C4-2B (cell line): ENCODE measurements around the gene STK4.

ENCODE experiments used
- H3K27ac ChIP-seq: fragments of 450-650 bp; 2 replicates; pipeline ENCODE4 v1.5.1; 2017
- CTCF ChIP-seq: fragments of 450-650 bp; conservative IDR thresholded peaks from 2 replicates; pipeline ENCODE4 v1.5.1; 2017; ENCODE audit warnings: mild to moderate bottlenecking
- ZFX ChIP-seq: fragments of 450-650 bp; IDR thresholded peaks from 2 replicates; pipeline ENCODE4 v1.6.1; 2017

The STK4 gene

DNA sequence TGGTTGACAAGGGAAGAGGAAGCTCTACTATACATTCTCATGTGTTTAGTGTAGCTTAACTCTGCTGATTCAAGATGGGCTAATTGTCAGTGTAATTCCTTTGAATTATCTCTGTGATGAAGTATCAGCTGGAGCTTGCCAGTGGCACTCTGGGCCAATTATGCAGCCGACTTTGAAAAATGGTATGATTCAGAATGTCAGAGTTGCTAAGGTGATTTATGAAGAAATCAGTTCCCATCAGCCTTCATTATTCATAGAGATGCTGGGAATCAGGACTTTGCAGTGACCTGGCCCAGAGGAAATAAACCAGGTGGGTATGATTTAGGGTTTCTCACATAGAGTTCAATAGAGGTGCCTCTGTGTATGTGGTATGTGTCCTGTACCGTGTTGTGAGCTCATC is 101.2 kb downstream of the STK4 start:
- no peak overlapping the region for H3K27ac ChIP-seq
- no peak for TF ChIP-seq CTCF
- no peak for TF ChIP-seq ZFX

DNA sequence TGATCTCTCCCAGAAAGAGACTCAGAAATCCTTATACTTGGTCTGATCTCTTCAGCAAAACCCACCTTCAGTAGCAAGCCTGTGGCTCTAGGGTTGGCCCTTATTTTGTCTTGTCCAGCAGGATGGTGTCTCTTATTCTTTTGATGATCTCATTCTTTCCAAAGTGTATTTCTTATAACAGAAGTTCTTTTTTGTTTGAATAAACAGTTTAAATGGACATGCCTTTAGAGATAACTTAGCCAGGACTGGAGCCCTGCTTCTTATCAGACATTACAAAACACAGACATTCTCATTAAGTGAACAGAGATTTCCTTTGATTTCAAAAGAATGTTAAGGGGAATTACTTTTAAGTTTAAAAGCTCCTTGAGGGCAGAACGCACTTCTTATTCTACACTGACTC is 102.9 kb downstream of the STK4 start:
- TF ChIP-seq CTCF = no peak
- no peak for TF ChIP-seq ZFX

GRCh38 chr20:45070932-45071632 is 104.8 kb downstream of the STK4 start:
- no peak overlapping the region for H3K27ac ChIP-seq
- no peak for TF ChIP-seq ZFX
- no peak for TF ChIP-seq CTCF

More for the DNA sequence above, 102.9 kb downstream of the STK4 start:
- H3K27ac ChIP-seq = no peak overlapping the region

DNA sequence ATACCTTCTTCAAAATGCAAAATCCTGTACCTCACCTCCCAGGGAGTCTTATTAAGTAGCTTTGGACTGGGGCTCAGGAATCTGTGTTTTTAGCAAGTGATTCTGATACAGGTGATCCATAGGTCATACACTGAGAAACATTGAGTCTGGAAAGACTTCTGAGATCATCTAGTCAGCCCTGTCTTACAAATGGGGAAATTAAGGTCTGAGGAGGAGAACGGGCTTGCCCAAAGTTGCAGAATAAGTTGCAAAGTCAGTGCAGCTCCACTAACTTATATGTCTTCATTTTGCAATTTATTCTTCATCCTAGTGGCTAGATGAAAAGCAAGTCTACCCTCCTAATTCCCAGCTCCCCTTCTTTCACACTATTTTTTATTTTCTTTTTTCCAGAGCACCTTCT is 105.8 kb downstream of the STK4 start:
- H3K27ac ChIP-seq = no peak overlapping the region
- TF ChIP-seq CTCF = no peak

- TF ChIP-seq ZFX (no peak), CTCF (no peak)
- H3K27ac ChIP-seq = no peak overlapping the region
These were observed 106.9 kb downstream of the STK4 start for GRCh38 chr20:45073221-45073620.

DNA sequence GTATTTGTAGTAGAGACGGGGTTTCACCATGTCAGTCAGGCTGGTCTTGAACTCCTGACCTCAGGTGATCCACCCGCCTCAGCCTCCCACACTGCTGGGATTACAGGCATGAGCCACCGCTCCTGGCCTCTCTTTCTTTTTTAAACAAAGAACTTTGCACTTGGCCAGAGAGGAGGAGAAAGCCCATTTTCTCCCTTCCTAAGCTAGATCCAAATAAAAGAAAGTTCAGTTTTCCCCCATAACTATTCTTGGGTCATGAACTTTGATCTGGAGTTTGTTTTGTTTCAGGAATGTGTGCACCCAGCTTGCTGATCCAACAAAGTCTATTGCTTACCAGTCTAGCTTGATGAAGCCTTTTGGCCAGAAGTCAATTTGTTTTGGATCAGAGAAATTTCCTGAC is 111.2 kb downstream of the STK4 start:
- no peak for TF ChIP-seq ZFX
- no peak for TF ChIP-seq CTCF
- peak overlapping the region; percentile 17; the same call in 1 of the 2 replicates for H3K27ac ChIP-seq

DNA sequence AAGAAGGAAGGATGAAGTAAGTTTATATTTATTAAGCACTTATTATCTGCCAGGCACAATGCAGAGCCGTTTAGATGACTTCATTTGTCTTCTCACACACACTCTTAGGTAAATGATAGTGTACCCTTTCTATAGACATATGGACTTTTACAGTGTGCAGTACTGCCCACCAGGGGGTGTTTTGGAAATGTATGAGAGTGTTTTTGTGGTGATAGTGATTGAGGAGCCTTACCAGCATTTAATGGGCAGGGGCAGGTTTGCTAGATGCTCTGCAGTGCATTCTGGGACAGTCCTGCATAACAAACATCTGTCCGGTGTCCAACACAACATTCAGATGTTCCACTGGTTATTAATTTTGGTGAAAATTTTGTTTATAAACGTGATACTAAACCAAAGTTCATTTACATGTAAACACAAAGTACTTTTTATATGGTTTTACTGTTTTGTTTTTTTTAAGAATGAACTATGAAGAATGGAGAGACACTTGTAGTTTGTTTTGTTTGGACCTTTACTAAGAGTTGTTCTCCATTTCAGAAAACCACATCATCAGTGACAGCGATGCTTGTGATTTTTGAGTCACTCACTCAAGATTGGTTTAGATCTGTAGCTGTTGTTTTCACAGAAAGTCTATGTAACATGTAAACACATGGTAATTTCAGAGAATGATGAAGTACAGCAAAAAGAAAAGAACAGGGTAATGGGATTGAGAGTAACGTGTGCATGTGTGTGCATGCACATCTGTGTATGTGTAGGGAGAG is 114.7 kb downstream of the STK4 start:
- H3K27ac ChIP-seq = no peak overlapping the region
- TF ChIP-seq ZFX = no peak
- peak; percentile 62 for TF ChIP-seq CTCF
